Calu3 (cell line): ENCODE measurements around the gene CST3. TPM values are rescaled to one million over a fixed set of nuclear protein-coding genes. Genes with fewer than 3 reads are reported as not detected.
A peak's percentile ranks its signal among the peaks of the same experiment; 100 is the strongest.

Experiments
- BruUV-seq: library from RNA; stranded (reverse); fragments of 400-500 nt; replicated peaks from 2 replicates; lab custom pipeline; 2021; lab: Mats Ljungman, UMichigan
- CTCF ChIA-PET: fragments of 300-600 bp; sonication (Branson Sonifier 250); formaldehyde crosslinking; loops from one replicate; lab custom pipeline; 2022; ENCODE audit warnings: antibody characterized with exemption; lab: Charles Lee
- DNase-seq: peaks from one replicate; pipeline ENCODE4 v3.0.0; 2022
- H3K27ac Mint-ChIP-seq: one replicate; pipeline ENCODE4 v1.8.0; 2022; ENCODE audit warnings: mixed read lengths; ENCODE audit not compliant: unreplicated experiment
- H3K27me3 Mint-ChIP-seq: one replicate; pipeline ENCODE4 v1.8.0; 2022; ENCODE audit warnings: mixed read lengths; ENCODE audit not compliant: unreplicated experiment
- H3K36me3 Mint-ChIP-seq: one replicate; pipeline ENCODE4 v1.8.0; 2022; ENCODE audit warnings: mild to moderate bottlenecking, moderate library complexity, mixed read lengths; ENCODE audit not compliant: insufficient read depth, unreplicated experiment
- H3K4me1 Mint-ChIP-seq: one replicate; pipeline ENCODE4 v1.8.0; 2022; ENCODE audit warnings: mild to moderate bottlenecking, low read depth, mixed read lengths; ENCODE audit not compliant: unreplicated experiment
- H3K4me3 Mint-ChIP-seq: one replicate; pipeline ENCODE4 v1.8.0; 2022; ENCODE audit warnings: mild to moderate bottlenecking, low read depth, moderate library complexity, mixed read lengths; ENCODE audit not compliant: unreplicated experiment
- H3K9me3 Mint-ChIP-seq: one replicate; pipeline ENCODE4 v1.8.0; 2022; ENCODE audit warnings: low read depth, mixed read lengths; ENCODE audit not compliant: unreplicated experiment
- CTCF ChIP-seq: fragments of 200-600 bp; IDR thresholded peaks from one replicate; pipeline ENCODE4 v1.8.0; 2022; ENCODE audit warnings: antibody characterized with exemption; ENCODE audit not compliant: unreplicated experiment
- intact Hi-C: fragments of 100-400 bp; cut with micrococcal nuclease; formaldehyde crosslinking; loops from one replicate; pipeline ENCODE4 v1.10.0; 2022; ENCODE audit not compliant: unreplicated experiment
- total RNA-seq: library from RNA; stranded (reverse); gene quantifications from 2 replicates; pipeline ENCODE4 v1.2.3, GENCODE V29; 2022

Gene CST3
- total RNA-seq, 1 experiment from 2014 or later: 95.7 TPM

- no TSS peak for BruUV-seq
- H3K4me1 Mint-ChIP-seq: peaks cover 10% of the 10 kb centered on the region
- no peaks in the 10 kb centered on the region for H3K27me3 Mint-ChIP-seq
- intact Hi-C loops: no loop called here
- CTCF ChIA-PET: no interaction called here
- no peak overlapping the region for H3K27ac Mint-ChIP-seq
- no peak for DNase-seq
- H3K9me3 Mint-ChIP-seq: no peaks in the 10 kb centered on the region
- no peak overlapping the region for H3K4me3 Mint-ChIP-seq
- H3K36me3 Mint-ChIP-seq: no peaks in the 10 kb centered on the region
- no peak for TF ChIP-seq CTCF
These were observed 10.3 kb downstream of the CST3 start for GRCh38 chr20:23627501-23627900.

GRCh38 chr20:23626040-23626620 is 11.6 kb downstream of the CST3 start:
- Mint-ChIP-seq H3K27me3 (no peaks in the 10 kb centered on the region), H3K27ac (no peak overlapping the region), H3K36me3 (no peaks in the 10 kb centered on the region), H3K4me3 (no peak overlapping the region), H3K9me3 (no peaks in the 10 kb centered on the region), H3K4me1 (peaks cover 10% of the 10 kb centered on the region)
- CTCF ChIA-PET: no interaction called here
- no TSS peak for BruUV-seq
- DNase-seq: peak; percentile 14
- intact Hi-C loops: no loop called here
- TF ChIP-seq CTCF: no peak

DNA sequence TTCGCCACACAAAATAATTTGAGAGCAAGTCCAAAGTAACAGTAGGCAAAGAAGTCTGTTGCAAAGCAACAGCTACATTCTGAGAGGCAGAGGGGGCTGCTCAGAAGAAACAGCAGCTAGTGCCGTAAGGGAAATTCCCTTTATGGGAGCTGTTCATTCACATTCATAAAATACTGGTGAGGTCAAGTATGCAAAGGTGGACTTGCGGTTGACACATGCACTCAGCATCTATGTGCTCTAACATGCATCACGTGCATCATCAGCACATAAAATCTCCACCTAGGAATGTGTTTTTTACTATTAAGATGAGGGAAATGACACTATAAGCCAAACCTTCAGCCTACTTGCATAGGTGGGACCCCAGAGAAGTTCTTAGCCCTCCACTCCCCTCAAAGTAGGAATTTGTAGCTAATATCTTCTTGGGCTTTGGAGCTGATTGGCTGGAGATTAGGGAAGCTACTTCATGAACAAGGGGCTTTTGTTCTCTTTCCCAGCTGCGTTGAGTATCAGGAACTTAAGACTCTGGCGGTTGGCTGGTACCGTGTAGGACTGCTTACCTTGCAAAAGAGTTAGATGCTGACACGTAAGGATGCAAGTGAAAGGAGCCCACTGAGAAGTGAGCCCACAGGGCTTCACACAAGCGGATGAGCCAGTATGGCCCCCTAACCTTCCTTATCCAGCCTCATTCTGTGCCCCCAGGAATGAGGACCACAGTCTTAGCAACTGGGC is 12.4 kb downstream of the CST3 start:
- no peak for TF ChIP-seq CTCF
- no peaks in the 10 kb centered on the region for H3K27me3 Mint-ChIP-seq
- DNase-seq: no peak
- intact Hi-C loops: no loop called here
- H3K4me1 Mint-ChIP-seq: peaks cover 10% of the 10 kb centered on the region
- H3K4me3 Mint-ChIP-seq: no peak overlapping the region
- no peaks in the 10 kb centered on the region for H3K36me3 Mint-ChIP-seq
- no peaks in the 10 kb centered on the region for H3K9me3 Mint-ChIP-seq
- CTCF ChIA-PET: no interaction called here
- no peak overlapping the region for H3K27ac Mint-ChIP-seq
- no TSS peak for BruUV-seq

DNA sequence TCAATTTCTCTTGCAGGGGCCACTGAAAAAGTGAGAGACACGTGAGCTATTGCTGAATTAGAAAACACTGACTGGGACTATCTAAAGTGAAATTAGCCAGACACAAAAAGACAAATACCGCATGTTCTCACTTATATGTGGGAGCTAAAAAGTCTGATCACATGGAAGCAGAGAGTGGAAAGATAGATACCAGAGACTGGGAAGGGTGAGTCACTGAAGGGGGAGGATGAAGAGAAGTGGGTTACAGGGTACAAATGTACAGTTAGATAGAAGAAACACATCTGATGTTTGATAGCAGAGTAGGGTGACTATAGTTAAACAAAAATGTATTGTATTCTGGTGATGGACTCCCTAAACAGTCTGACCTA is 13.4 kb downstream of the CST3 start:
- no peak overlapping the region for H3K4me3 Mint-ChIP-seq
- intact Hi-C loops: no loop called here
- H3K4me1 Mint-ChIP-seq: peaks cover 10% of the 10 kb centered on the region
- no peak overlapping the region for H3K27ac Mint-ChIP-seq
- CTCF ChIA-PET: no interaction called here
- H3K36me3 Mint-ChIP-seq: no peaks in the 10 kb centered on the region
- DNase-seq: no peak
- no peaks in the 10 kb centered on the region for H3K9me3 Mint-ChIP-seq
- no peaks in the 10 kb centered on the region for H3K27me3 Mint-ChIP-seq
- BruUV-seq: no TSS peak
- no peak for TF ChIP-seq CTCF
